KOPT-K1 (cell line): Measurements from ENCODE around the gene CPB1.

Experiments
- H3K27ac ChIP-seq: fragments of 200-600 bp; sonication (generic); 2 replicates; pipeline ENCODE4 v1.5.1; 2016; ENCODE audit warnings: antibody characterized with exemption, mild to moderate bottlenecking, low read depth, low read length; ENCODE audit not compliant: poor library complexity, severe bottlenecking
- H3K36me3 ChIP-seq: fragments of 200-600 bp; sonication (generic); 2 replicates; pipeline ENCODE4 v1.5.1; 2017; ENCODE audit warnings: antibody characterized with exemption, mild to moderate bottlenecking, low read length, moderate library complexity; ENCODE audit not compliant: insufficient read depth
- H3K9me3 ChIP-seq: fragments of 200-600 bp; sonication (generic); 2 replicates; pipeline ENCODE4 v1.5.1; 2017; ENCODE audit warnings: antibody characterized with exemption, low read length, mild to moderate bottlenecking; ENCODE audit not compliant: insufficient read depth, poor library complexity, severe bottlenecking

CPB1 gene

DNA sequence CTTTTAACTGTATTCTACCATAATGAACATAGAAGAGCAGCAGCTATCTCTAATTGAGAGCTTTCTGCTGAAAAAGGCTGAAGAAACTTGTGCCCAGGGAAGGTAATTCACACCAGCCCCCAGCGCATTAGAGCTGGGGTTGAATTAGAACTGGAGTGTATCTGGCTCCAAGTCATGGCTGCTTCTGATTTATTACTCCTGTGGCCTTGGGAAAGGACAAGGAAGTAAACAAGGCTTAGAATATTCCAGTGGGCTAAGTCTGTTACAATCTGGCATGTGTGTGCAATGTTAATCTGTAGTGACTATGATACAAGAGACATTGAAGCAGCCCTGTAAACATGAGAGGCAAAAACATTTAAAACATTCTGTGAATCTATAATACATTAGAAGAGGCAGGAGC lies 55.6 kb downstream of the CPB1 start:
- Histone ChIP-seq H3K9me3 (no peaks in the 10 kb centered on the region), H3K36me3 (no peaks in the 10 kb centered on the region), H3K27ac (no peak overlapping the region)

DNA sequence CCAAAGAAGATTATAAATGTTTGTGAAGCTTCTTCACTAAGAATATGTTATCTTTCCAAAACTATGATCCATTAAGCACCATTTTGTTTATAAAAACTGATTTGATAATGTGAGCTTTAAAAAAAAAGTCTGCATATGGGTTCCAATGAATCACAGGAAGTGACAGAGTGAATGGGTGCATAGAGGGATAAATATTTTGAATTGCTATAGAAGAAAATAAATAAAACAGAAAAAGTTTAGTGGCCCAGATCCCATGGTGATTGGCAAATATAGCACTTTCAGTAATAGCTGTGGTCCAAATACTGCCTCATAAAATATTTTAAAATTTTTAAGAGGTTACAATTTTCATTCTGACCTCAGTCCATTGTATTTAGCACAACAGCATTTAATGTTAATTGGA lies 56.6 kb downstream of the CPB1 start:
- Histone ChIP-seq H3K9me3 (no peaks in the 10 kb centered on the region), H3K36me3 (no peaks in the 10 kb centered on the region), H3K27ac (no peak overlapping the region)

DNA sequence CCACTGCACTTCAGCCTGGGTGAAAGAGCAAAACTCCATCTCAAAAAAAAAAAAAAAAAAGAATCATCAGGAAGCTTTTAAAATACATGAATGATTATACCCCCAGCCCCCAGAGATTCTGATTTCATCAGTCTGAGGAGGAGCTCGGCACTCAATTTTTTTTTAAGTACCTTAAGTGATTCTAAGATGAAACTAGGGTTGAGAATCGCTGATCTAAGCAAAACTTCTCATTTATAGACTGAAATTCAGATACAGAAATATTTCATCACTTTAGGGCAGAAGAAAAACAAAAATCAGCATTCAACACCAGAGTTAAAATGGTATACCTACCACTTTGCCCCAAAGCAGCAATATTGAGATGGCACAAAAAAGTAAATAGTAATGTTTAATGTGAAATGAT lies 62.2 kb downstream of the CPB1 start:
- Histone ChIP-seq H3K36me3 (no peaks in the 10 kb centered on the region), H3K27ac (no peak overlapping the region), H3K9me3 (no peaks in the 10 kb centered on the region)

DNA sequence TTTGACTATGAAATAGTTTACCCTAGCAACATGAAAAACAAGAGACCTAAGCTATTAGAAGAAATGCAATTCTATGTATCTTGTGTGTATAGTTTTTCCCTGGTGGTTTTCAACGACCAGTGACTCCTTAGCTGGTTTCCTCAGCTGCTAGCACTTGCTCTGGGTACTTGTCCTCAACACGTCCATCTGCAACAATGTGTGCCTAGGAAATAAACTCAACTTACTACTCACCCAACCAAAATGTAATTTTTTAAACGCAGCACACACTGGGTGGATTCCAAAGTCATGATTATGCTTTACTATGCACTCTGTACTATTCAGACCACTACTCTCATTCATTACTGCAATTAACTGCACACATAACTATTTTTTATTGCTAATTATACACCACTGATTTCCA lies 68.5 kb downstream of the CPB1 start:
- Histone ChIP-seq H3K27ac (no peak overlapping the region), H3K9me3 (no peaks in the 10 kb centered on the region), H3K36me3 (no peaks in the 10 kb centered on the region)

DNA sequence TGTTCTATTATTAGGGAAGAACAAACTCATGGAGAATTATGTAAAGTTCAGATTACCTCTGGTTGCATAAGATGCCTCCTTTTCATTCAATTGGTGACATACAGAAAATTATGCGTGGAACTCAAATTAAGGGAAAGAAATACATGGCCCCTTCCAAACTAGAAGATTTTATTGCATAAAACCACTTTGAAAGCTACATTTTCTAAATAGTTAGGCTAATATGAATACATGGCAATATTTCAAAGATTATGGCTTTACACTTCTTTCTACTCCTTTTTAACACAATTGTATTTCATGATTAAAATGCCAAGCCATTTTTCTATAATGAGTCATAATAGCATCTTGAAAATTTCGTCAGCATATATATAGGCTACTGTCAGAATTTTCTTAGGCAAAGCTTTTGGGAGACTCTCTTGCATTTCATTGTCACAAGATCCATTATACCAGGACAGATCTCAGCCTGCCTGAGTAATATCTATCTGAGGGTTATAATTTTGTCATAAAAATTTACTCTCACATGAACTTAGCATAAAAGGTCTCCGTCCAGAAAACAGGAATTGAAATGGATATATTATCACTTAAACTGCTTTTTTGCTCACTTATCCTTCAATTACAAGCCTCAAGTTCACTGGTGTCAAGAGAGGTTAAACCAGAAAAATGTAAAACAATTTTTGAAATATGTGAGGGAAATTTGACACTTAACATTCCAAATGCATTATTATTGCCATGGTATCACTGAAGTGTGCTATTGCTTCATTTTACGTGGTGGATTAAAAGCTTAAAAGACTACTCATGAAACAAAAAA lies 74.6 kb downstream of the CPB1 start:
- H3K9me3 ChIP-seq: no peaks in the 10 kb centered on the region
- H3K36me3 ChIP-seq: no peaks in the 10 kb centered on the region
- H3K27ac ChIP-seq: no peak overlapping the region

DNA sequence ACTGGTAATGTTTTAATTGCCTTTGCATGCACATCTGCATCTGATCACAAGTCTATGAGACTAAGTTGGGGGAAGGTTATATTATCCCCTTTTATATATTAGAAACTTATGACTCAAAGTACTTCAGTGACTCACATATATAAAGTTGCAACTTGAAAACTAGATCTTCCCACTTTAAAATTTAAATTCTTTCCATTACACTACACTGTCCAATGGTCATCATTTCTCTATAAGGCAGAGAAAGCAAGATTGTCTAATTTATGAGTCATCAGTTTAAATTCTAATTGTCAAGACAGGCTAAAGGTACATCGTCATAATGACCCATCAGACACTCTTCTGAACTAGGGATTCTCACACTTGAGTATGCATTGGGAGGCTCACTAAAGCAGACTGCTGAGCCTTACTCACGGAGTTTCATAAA lies 75.4 kb downstream of the CPB1 start:
- H3K9me3 ChIP-seq: no peaks in the 10 kb centered on the region
- no peaks in the 10 kb centered on the region for H3K36me3 ChIP-seq
- H3K27ac ChIP-seq: no peak overlapping the region

DNA sequence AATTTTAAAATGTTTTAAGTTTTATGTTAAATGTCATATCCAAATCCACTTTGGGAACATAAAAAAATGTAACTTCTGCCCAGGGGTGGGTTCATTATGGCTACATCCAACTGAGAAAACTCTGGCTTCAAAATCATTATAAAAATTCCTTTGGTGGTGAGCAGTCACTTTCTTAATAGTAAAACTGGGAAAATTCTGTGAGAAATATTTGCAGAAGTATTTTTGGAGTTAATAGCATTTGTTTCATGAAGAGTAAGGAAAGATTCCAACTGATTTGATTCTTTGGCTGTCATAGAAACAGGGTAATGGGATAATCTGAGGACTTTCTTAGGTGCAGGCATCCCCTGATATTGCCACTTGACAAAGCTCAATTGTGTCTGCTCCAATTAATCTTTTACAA lies 76.3 kb downstream of the CPB1 start:
- Histone ChIP-seq H3K36me3 (no peaks in the 10 kb centered on the region), H3K9me3 (no peaks in the 10 kb centered on the region), H3K27ac (no peak overlapping the region)

DNA sequence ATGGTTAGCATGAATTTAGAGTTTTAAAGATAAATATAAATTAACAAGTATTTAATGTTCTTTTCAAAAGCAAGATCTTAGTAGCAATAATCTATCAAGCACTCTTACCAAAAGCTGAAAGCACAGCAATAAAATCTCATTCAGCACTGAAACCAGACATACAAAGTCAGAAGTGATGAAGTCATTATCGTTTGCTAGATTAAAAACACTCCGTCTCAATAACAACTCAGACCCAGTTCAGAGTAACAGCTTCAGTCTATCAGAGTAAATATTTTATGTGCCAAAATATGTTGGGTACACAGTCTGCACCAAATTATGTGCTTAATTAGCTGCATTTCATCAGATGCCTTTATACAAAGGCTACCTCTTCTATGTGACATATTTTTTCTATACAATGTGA lies 79.1 kb downstream of the CPB1 start:
- H3K36me3 ChIP-seq: no peaks in the 10 kb centered on the region
- H3K9me3 ChIP-seq: no peaks in the 10 kb centered on the region
- no peak overlapping the region for H3K27ac ChIP-seq
